Measurements from ENCODE around the gene TXNDC16.
"Not testable (repeated sequence)": the region's sequence is repeated elsewhere in the genome, so short reads cannot be mapped to it uniquely, and the experiment has no call there.

TXNDC16 gene

GRCh38 chr14:52552063-52552988 is at the start of gene TXNDC16, which contains the start of gene GPR137C:
TXNDC16 (minus strand) TSS chr14:52552505; CDS start chr14:52543557, 8,948 bp downstream.
GPR137C (plus strand) TSS chr14:52552836; CDS start chr14:52553148, 312 bp downstream.
- peak; percentile 97 to 100 for DNase-seq (ENCODE audit: low read depth in 2 of 2)

GRCh38 chr14:52599974-52600373 is 47.7 kb upstream of the TXNDC16 start:
- no peak for DNase-seq (ENCODE audit: low read depth in 2 of 2)

GRCh38 chr14:52598568-52598967 is 46.3 kb upstream of the TXNDC16 start:
- DNase-seq (ENCODE audit: low read depth in 2 of 2) = no peak

- no peak for DNase-seq (ENCODE audit: low read depth in 2 of 2)
Measured at GRCh38 chr14:52596861-52597260, 44.6 kb upstream of the TXNDC16 start.

GRCh38 chr14:52596320-52596719 is 44.0 kb upstream of the TXNDC16 start:
- DNase-seq (ENCODE audit: low read depth in 2 of 2) = no peak

- no peak for DNase-seq (ENCODE audit: low read depth in 2 of 2)
Measured at GRCh38 chr14:52590318-52590717, 38.0 kb upstream of the TXNDC16 start.

- DNase-seq (ENCODE audit: low read depth in 2 of 2) = no peak
Measured at GRCh38 chr14:52589646-52590045, 37.3 kb upstream of the TXNDC16 start.

- DNase-seq (ENCODE audit: low read depth in 2 of 2) = no peak
Measured at GRCh38 chr14:52583544-52583943, 31.2 kb upstream of the TXNDC16 start.

- no peak for DNase-seq (ENCODE audit: low read depth in 2 of 2)
Measured at GRCh38 chr14:52575858-52576257, 23.6 kb upstream of the TXNDC16 start.

- DNase-seq (ENCODE audit: low read depth in 2 of 2) = not testable (repeated sequence)
Measured at GRCh38 chr14:52568454-52568853, 16.1 kb upstream of the TXNDC16 start.

- DNase-seq (ENCODE audit: low read depth in 2 of 2) = no peak
Measured at GRCh38 chr14:52563120-52563519, 10.8 kb upstream of the TXNDC16 start.

GRCh38 chr14:52558688-52559087 is 6.4 kb upstream of the TXNDC16 start:
- DNase-seq (ENCODE audit: low read depth in 2 of 2) = no peak

GRCh38 chr14:52553671-52554575 is 1.6 kb upstream of the TXNDC16 start:
- DNase-seq (ENCODE audit: low read depth in 2 of 2) = peak; percentile 56 to 62

- no peak for DNase-seq (ENCODE audit: low read depth in 2 of 2)
Measured at GRCh38 chr14:52553002-52553670, 831 bp upstream of the TXNDC16 start.

- DNase-seq (ENCODE audit: low read depth in 2 of 2) = no peak
Measured at GRCh38 chr14:52551696-52552062, 626 bp downstream of the TXNDC16 start.

GRCh38 chr14:52551205-52551604 is 1.1 kb downstream of the TXNDC16 start:
- DNase-seq (ENCODE audit: low read depth in 2 of 2) = no peak

GRCh38 chr14:52550661-52551060 is 1.6 kb downstream of the TXNDC16 start:
- no peak for DNase-seq (ENCODE audit: low read depth in 2 of 2)

GRCh38 chr14:52547526-52547925 is 4.8 kb downstream of the TXNDC16 start:
- no peak for DNase-seq (ENCODE audit: low read depth in 2 of 2)

GRCh38 chr14:52547027-52547426 is 5.3 kb downstream of the TXNDC16 start:
- no peak for DNase-seq (ENCODE audit: low read depth in 2 of 2)

GRCh38 chr14:52546318-52546670 is 6.0 kb downstream of the TXNDC16 start:
- DNase-seq (ENCODE audit: low read depth in 2 of 2) = no peak

- DNase-seq (ENCODE audit: low read depth in 2 of 2) = no peak
Measured at GRCh38 chr14:52545584-52546317, 6.6 kb downstream of the TXNDC16 start.

Measured in stimulated activated CD8-positive, alpha-beta memory T cell treated with anti-CD3 and anti-CD28 coated beads, Interleukin-15, amount 100 ng/mL, for 4 hours (primary cell).